GM19238 (cell line): ENCODE measurements around the gene HGD.
"Not testable (repeated sequence)": the region's sequence is repeated elsewhere in the genome, so short reads cannot be mapped to it uniquely, and the experiment has no call there.

Source experiments
- DNase-seq: peaks from one replicate; pipeline ENCODE4 v3.0.0; 2011; ENCODE audit warnings: low spot score; ENCODE audit not compliant: insufficient read length

Gene HGD

DNA sequence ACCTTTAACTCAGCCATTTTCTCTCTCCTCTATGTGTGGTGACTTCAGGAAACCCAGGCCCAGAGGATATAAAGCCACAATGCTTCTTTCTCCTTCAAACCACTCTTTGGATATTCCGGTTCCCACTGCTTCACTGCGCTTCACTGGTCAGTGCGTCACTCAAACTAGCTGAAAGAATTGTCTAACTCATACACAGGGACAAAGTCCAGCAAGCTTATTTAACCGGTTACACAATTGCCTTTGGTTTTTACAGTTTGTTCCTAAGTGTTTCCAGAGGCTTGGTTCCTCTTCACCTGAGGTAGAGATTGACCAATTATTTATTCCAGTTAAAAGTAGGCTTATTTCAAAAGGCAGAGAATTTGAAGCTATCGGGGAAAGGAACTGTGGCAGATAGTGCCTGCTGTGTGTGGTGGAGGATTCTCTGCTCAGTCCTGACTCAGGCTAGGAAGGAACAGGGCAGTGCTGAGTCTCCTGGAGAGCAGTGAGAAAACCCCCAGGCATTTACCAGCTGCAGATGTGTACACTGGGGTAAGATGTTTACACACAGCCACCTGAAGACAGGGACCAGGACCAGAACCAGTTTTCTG lies at the start of gene HGD:
Gene HGD, minus strand, starts transcription at position 145 of the 587 bp plus-strand sequence. Its CDS starts 128 bp downstream, at position 17.
- DNase-seq, result no peak

DNA sequence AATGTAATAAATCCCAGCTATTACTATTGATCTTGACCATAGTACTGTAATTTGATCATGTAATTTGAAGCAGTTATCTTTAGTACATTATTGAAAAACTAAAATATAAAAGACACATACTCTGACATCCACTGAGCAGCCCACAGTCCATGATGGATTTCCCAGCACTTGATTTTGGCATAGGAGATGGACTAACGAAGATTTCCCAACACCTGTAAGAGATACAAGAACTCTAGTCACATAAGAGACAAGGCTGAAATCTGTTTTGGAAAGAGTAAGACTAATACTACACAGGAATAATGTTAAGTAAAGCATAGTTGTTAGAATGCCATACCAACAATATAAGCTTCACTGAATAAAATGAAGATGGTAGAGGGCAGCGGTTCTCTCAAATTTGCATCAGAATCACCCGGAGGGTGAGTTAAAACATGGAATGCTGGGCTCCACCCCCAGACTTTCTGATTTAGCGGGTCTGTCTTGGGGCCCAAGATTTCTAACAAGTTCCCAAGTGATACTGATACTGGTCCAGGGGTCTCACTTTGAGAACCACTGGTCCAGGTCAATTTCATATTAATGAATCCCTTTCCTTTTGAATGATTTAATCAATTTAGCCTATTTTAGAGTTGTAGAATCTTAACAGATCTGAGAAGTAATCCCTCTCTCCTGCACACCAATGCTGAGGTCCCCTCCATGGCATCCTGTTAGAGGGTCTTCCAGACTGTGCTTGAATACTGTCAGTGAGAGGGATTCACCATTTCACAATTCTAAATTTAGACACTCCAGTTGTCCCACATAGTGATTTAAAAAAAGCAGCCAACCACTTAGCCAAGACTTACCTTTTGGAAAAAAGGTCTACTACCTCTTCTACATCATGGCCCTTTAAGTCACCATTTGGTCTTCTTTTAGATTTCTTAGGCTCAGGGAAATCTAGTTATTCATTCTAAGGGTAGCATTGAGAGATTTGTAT lies 48.8 kb upstream of the HGD start:
- DNase-seq, result no peak

DNA sequence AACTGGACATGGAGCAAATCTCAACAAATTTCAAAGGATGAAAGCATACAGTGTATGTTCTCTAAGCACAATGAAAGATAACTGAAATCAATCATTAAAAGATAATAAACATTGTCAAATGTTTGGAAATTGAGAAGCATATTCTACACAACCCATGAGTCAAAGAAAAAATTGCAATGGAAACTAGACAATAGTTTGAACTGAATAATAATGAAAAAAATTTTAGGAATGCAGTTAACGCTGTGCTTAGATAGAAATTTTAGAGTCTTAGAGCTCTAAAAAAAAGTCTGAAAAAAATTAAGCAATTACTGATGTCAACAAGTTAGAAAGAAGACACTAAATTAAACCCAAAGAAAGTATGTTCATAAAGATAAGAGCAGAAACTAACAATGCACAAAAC lies 44.8 kb upstream of the HGD start:
- DNase-seq, result no peak

- DNase-seq, result not testable (repeated sequence)
These were observed 37.3 kb upstream of the HGD start for GRCh38 chr3:120719167-120719834.

GRCh38 chr3:120713262-120713661 lies 31.2 kb upstream of the HGD start:
- DNase-seq, result no peak

- DNase-seq, result no peak
These were observed 28.3 kb upstream of the HGD start for GRCh38 chr3:120710369-120710768.

GRCh38 chr3:120708408-120708807 lies 26.4 kb upstream of the HGD start:
- no peak for DNase-seq

DNA sequence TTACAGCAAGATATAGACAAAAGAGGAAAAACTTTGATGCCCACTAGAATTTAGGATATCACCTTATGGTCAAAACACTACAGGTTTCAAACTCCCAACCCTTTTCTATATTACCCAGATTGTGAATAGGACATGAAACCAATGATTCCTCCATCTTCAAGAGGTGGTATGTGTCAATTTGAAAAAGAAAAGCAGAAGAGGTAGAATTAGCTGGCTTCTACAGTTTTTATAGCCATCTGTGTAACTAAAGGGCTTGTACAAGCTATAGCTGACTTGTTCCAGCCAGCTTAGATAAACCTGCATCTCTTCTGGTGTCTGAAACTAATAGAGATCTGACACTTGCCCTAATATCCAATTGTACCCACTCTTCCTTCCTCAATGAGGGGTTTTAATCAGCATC lies 24.9 kb upstream of the HGD start:
- DNase-seq, result no peak

GRCh38 chr3:120705884-120706582 lies 24.0 kb upstream of the HGD start:
- no peak for DNase-seq

DNA sequence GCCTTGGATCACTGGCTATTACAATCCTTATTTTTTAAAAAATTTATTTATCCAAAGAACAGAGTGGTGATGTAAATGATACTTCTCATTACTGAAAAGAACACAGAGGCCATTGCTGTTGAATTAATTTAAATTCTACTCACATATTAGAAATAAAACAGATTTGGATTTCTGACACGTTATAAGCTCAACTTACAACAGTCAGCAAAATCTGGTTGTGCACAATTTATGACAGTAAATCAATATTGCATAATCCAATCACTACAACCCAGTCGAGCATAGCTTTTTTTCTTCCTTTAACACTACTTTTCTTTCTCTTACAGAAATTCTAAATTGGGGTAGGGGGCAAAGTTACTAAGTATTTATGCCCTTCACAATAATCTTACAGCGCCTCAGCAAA lies 17.3 kb upstream of the HGD start:
- DNase-seq, result no peak

DNA sequence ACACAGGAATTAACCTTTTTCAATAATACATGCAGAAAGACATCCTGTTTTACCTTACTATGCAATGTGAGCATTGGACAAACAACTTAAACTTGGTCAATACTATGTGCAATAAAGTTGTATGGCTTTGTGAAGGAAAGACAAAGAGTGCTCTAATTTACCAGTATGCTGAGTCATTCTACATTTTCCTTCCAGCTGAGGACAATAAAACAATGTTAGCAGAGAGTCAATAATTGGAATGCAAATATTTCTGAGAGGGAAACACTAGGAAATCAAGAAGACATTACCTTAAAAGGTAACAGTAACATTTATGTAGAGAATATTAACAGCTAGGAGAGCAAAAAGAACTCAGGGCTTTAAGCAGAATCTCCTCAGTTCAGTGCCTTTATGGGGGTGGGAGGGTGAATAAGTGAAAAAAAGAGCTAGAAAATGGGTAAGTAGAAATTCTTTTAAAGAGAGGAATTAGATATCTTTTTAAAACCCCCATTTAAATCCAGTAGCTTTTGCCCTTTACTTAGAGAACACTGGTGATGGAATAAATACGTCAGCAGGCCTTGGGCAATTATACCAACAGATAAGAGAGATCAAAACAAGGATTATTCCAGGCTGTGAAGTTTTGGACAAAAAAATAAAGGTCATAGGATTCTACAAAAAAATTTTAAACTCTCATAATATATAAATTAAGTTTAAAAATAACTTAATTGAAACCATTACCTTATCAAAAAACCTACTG lies 11.6 kb upstream of the HGD start:
- no peak for DNase-seq

DNA sequence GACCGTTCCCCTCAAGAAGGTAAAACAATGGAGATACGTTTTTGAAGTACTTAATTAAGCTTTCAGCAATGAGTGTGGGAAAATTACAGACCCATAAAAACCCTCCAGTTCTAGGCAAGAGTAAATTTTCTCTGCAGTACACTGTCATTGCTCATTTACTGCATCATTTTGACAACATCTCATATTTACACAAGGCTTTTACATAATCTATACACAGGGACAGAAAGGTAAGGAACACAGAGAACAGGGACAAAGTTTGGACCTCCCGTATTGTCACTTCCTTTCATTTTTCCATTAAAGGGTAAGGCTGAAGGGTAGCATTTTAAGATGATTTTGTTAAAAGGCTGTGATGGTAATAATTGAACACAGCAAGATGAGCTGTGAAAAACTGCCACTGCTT lies 7.4 kb upstream of the HGD start:
- no peak for DNase-seq

DNA sequence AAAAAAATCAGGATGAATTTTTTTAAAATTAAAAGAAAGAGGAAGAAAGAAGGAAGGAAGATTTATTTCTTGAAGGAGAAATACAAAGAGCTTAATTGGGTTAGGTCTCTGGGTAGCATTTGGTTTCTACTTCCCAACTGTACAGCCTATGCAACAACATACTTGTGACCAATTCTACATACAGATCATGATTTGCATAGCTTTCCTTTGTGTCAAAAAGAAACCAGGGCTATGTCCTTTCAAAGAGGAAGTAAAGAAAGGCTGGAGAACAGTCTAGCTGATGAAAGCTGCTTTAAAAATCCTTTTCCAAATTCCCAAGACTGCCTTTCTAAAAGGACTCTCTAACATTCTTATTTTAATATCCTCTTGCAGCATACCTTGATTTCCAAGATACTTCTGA lies 6.1 kb upstream of the HGD start:
- peak; percentile 23 for DNase-seq

- no peak for DNase-seq
These were observed 3.4 kb upstream of the HGD start for GRCh38 chr3:120685411-120685810.

DNA sequence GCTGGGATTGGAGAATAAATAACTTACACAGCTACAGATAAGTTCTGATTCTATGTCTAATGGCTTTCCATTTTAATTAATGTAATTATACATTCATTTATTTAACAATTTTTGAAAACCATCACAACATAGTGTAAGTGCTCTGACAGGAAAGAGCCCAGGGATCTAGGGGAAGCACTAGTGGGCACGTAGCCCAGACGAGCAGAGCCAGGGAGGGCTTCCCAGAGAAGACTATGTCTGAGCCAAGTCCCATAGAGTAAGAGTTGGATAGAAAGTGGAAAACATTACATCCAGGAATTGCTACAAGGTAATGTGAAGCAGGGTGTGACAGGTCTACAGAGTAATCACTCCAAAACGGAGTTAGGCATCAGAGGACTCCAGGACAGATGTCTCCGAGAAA lies 2.9 kb upstream of the HGD start:
- DNase-seq, result no peak

DNA sequence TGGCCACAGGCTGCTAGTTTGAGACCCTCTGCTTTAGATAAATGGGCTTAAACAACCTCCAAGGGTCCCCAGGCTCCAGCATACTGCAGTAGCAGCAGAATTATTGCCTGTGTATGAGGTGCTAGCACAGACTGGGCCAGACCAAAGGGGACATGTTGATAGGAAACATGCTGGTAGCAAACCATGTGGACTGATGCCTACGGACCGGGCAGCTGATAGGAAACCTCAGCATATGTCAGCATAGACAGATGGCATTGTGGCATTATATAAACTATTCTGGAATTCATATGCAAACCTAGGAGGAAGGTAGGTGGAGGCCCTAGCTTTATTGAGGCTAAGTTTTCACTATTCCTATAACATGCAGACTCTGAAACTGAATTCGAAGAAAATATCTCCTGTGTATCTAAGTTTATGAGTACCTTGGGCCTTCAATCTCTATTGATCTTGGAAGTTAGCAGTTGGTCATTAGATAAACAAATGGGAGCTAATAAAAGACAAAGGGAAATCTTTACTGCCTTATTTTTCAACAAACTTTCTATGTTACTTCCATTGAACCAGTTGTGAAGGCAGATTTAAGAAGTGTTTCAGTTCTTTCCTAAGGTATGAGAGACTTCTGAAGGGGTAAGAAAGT lies 1.7 kb upstream of the HGD start:
- no peak for DNase-seq

DNA sequence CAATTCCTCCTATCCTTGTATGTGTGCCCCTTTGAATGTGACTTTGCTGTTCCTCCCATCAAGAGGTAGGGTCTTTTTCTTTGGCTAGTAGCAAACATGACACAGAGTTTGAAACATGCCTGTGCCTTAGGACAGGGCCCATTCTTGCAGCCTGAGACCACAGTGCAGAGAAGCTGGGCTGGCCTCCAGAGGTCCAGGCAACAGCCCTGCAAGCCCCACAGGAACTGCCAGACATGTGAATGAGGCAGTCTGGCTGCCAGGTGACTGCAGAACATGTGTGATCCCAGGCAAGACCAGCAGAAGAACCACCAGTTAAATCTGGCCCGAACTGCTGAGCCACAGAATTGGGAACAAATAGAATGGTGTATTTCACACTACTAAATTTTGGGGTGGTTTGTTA lies 1.2 kb upstream of the HGD start:
- no peak for DNase-seq

- DNase-seq, result no peak
These were observed 467 bp downstream of the HGD start for GRCh38 chr3:120681506-120682038.

DNA sequence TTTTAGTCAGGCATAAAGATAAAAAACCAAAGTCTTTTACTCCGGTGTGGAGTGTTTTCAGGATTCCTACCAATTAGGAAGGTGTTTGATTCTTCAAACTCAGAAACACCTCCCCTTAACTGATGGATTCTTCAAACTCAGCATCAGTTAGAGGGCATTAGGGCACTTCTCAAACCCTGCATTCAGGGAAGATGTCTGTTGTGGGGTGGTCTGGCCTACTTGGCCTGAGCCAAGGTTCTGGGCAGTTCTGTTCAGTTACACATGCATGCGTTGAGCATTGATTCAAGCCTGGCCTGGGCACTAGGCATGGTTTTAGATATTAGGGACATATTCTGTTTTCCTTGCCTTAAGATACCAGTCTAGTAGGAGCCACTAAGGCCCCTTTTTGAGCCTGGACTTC lies 1.0 kb downstream of the HGD start:
- no peak for DNase-seq

- no peak for DNase-seq
These were observed 1.7 kb downstream of the HGD start for GRCh38 chr3:120680193-120680894.
